CD4-positive, CD25-positive, alpha-beta regulatory T cell (primary cell): Measurements from ENCODE around the gene PDS5A. TPM values are rescaled to one million over a fixed set of nuclear protein-coding genes. Genes with fewer than 3 reads are reported as not detected.
A peak's percentile ranks its signal among the peaks of the same experiment; 100 is the strongest.
"Not testable (repeated sequence)": the region's sequence is repeated elsewhere in the genome, so short reads cannot be mapped to it uniquely, and the experiment has no call there.

Experiments used
- ATAC-seq, 2 donors: fragments of 150-1000 bp; cut with Tn5 transposase; one replicate each; pipeline ENCODE4 v1.10.0; 2021; ENCODE audit warnings: low read depth in 2 of 2, moderate number of reproducible peaks in 2 of 2, moderate library complexity in 1 of 2
- DNase-seq, 3 donors: peaks; one replicate each; pipeline versions ENCODE4 v3.0.0 to v3.0.0-alpha.2; 2012 to 2022; ENCODE audit warnings: mixed read lengths in 1 of 3
- H3K27ac ChIP-seq: one replicate; pipeline ENCODE4 v1.7.0; 2013; ENCODE audit warnings: mild to moderate bottlenecking, low read length; ENCODE audit not compliant: insufficient read depth, poor library complexity, severe bottlenecking
- H3K27me3 ChIP-seq: one replicate; pipeline ENCODE4 v1.7.0; 2013; ENCODE audit warnings: low read length; ENCODE audit not compliant: control insufficient read depth, insufficient read depth
- H3K36me3 ChIP-seq: one replicate; pipeline ENCODE4 v1.7.0; 2013; ENCODE audit warnings: mild to moderate bottlenecking, low read length, moderate library complexity; ENCODE audit not compliant: control insufficient read depth, insufficient read depth
- H3K4me1 ChIP-seq: 2 replicates; pipeline ENCODE4 v1.7.0; 2013; ENCODE audit warnings: mild to moderate bottlenecking, low read length; ENCODE audit not compliant: insufficient read depth, control insufficient read depth, poor library complexity, severe bottlenecking
- H3K4me3 ChIP-seq: one replicate; pipeline ENCODE4 v1.7.0; 2013; ENCODE audit warnings: low read depth, mild to moderate bottlenecking, low read length, moderate library complexity
- H3K9me3 ChIP-seq, 2 experiments: 1 replicate in 1 of 2; 2 replicates in 1 of 2; pipeline ENCODE4 v1.7.0; 2013; ENCODE audit warnings: low read length in 2 of 2, mild to moderate bottlenecking in 1 of 2, moderate library complexity in 1 of 2; ENCODE audit not compliant: control insufficient read depth in 2 of 2
- H3K27ac Mint-ChIP-seq, 3 donors: one replicate each; pipeline ENCODE4 v1.8.0; 2020 to 2022; ENCODE audit warnings: mild to moderate bottlenecking in 3 of 3, mixed read lengths in 3 of 3, moderate library complexity in 2 of 3
- H3K27me3 Mint-ChIP-seq: one replicate; pipeline ENCODE4 v1.8.0; 2022; ENCODE audit warnings: mild to moderate bottlenecking, mixed read lengths
- H3K36me3 Mint-ChIP-seq: one replicate; pipeline ENCODE4 v1.8.0; 2020; ENCODE audit warnings: mixed read lengths
- H3K4me1 Mint-ChIP-seq, 4 donors: one replicate each; pipeline ENCODE4 v1.8.0; 2020 to 2022; ENCODE audit warnings: mixed read lengths in 4 of 4, mild to moderate bottlenecking in 1 of 4
- H3K4me3 Mint-ChIP-seq, 4 donors: one replicate each; pipeline ENCODE4 v1.8.0; 2020 to 2022; ENCODE audit warnings: mild to moderate bottlenecking in 4 of 4, mixed read lengths in 4 of 4, moderate library complexity in 3 of 4
- H3K9me3 Mint-ChIP-seq, 7 donors: one replicate each; pipeline ENCODE4 v1.8.0; 2020 to 2022; ENCODE audit warnings: mixed read lengths in 7 of 7, mild to moderate bottlenecking in 3 of 7, moderate library complexity in 2 of 7
- polyA plus RNA-seq, 4 donors: library from polyadenylated mRNA; unstranded; fragments of 300-500 nt; fragmentation: Illumina TruSeq; gene quantifications; one replicate each; pipeline ENCODE4 v1.2.3, GENCODE V29; 2021
- total RNA-seq: library from RNA; stranded (reverse); gene quantifications from one replicate; pipeline ENCODE4 v1.2.3, GENCODE V29; 2022

The PDS5A gene
- total and polyA plus RNA-seq, 5 donors from 2014 or later = 25.2 to 111 (median 32.5) TPM

GRCh38 chr4:39841894-39842293 is 135.8 kb downstream of the PDS5A start:
- H3K4me3 Mint-ChIP-seq = no peak overlapping the region
- no peak overlapping the region for H3K27ac Mint-ChIP-seq
- Histone ChIP-seq H3K27me3 (no peaks in the 10 kb centered on the region), H3K27ac (no peak overlapping the region), H3K4me1 (no peaks in the 10 kb centered on the region), H3K9me3 (no peaks in the 10 kb centered on the region), H3K36me3 (peaks cover 74% of the 10 kb centered on the region), H3K4me3 (no peak overlapping the region)
- no peaks in the 10 kb centered on the region for H3K9me3 Mint-ChIP-seq
- ATAC-seq (no peak), DNase-seq (no peak)
- H3K27me3 Mint-ChIP-seq = no peaks in the 10 kb centered on the region
- H3K4me1 Mint-ChIP-seq = no peaks in the 10 kb centered on the region
- H3K36me3 Mint-ChIP-seq = peaks cover 35% of the 10 kb centered on the region

GRCh38 chr4:39840516-39840915 is 137.2 kb downstream of the PDS5A start:
- ATAC-seq, H3K9me3 Mint-ChIP-seq, H3K4me1 ChIP-seq, H3K27ac ChIP-seq, H3K4me3 ChIP-seq, H3K27ac Mint-ChIP-seq, H3K9me3 ChIP-seq, H3K4me1 Mint-ChIP-seq, H3K4me3 Mint-ChIP-seq, DNase-seq, H3K27me3 Mint-ChIP-seq, H3K27me3 ChIP-seq: not testable (repeated sequence)
- peaks cover 44% of the 10 kb centered on the region for H3K36me3 Mint-ChIP-seq
- H3K36me3 ChIP-seq = peaks cover 71% of the 10 kb centered on the region

- Histone ChIP-seq H3K9me3 (no peaks in the 10 kb centered on the region), H3K36me3 (peaks cover 72% of the 10 kb centered on the region), H3K27me3 (no peaks in the 10 kb centered on the region), H3K4me1 (no peaks in the 10 kb centered on the region), H3K4me3 (no peak overlapping the region), H3K27ac (no peak overlapping the region)
- peaks cover 0 to 2% (median 0%) of the 10 kb centered on the region in 4 donors for H3K4me1 Mint-ChIP-seq
- no peak for ATAC-seq
- H3K4me3 Mint-ChIP-seq = no peak overlapping the region
- H3K27me3 Mint-ChIP-seq = no peaks in the 10 kb centered on the region
- DNase-seq = no peak
- H3K36me3 Mint-ChIP-seq = peaks cover 47% of the 10 kb centered on the region
- H3K9me3 Mint-ChIP-seq = no peaks in the 10 kb centered on the region
- no peak overlapping the region for H3K27ac Mint-ChIP-seq
Measured at GRCh38 chr4:39840027-39840426, 137.7 kb downstream of the PDS5A start.

GRCh38 chr4:39838431-39838830 is 139.3 kb downstream of the PDS5A start:
- DNase-seq, H3K27me3 Mint-ChIP-seq, ATAC-seq, H3K9me3 ChIP-seq, H3K4me1 Mint-ChIP-seq, H3K27ac Mint-ChIP-seq, H3K27me3 ChIP-seq, H3K4me1 ChIP-seq, H3K9me3 Mint-ChIP-seq, H3K27ac ChIP-seq, H3K4me3 ChIP-seq: not testable (repeated sequence)
- Mint-ChIP-seq H3K4me3 (peak overlapping the region in 1 of 4 donors; percentile 82), H3K36me3 (peaks cover 41% of the 10 kb centered on the region)
- peaks cover 71% of the 10 kb centered on the region for H3K36me3 ChIP-seq

GRCh38 chr4:39834269-39834668 is 143.4 kb downstream of the PDS5A start:
- Histone ChIP-seq H3K4me1 (no peaks in the 10 kb centered on the region), H3K9me3 (no peaks in the 10 kb centered on the region), H3K27me3 (no peaks in the 10 kb centered on the region), H3K36me3 (peaks cover 58% of the 10 kb centered on the region), H3K27ac (no peak overlapping the region), H3K4me3 (no peak overlapping the region)
- no peak for DNase-seq
- Mint-ChIP-seq H3K4me3 (no peak overlapping the region), H3K4me1 (peaks cover 0 to 3% (median 0%) of the 10 kb centered on the region in 4 donors), H3K27ac (peak overlapping the region in 1 of 3 donors; percentile 80), H3K9me3 (no peaks in the 10 kb centered on the region), H3K36me3 (peaks cover 38% of the 10 kb centered on the region), H3K27me3 (no peaks in the 10 kb centered on the region)
- ATAC-seq = no peak

GRCh38 chr4:39825741-39826231 is 151.9 kb downstream of the PDS5A start:
- H3K4me3 Mint-ChIP-seq = no peak overlapping the region
- no peak overlapping the region for H3K27ac ChIP-seq
- H3K9me3 ChIP-seq = no peaks in the 10 kb centered on the region
- no peaks in the 10 kb centered on the region for H3K27me3 ChIP-seq
- no peak overlapping the region for H3K27ac Mint-ChIP-seq
- no peak overlapping the region for H3K4me3 ChIP-seq
- H3K9me3 Mint-ChIP-seq = no peaks in the 10 kb centered on the region
- H3K36me3 ChIP-seq = peaks cover 49% of the 10 kb centered on the region
- no peak for DNase-seq
- ATAC-seq = no peak
- peaks cover 0 to 19% (median 4%) of the 10 kb centered on the region in 4 donors for H3K4me1 Mint-ChIP-seq
- H3K36me3 Mint-ChIP-seq = peaks cover 29% of the 10 kb centered on the region
- no peaks in the 10 kb centered on the region for H3K27me3 Mint-ChIP-seq
- H3K4me1 ChIP-seq = no peaks in the 10 kb centered on the region

- Histone ChIP-seq H3K4me1 (no peaks in the 10 kb centered on the region), H3K9me3 (no peaks in the 10 kb centered on the region), H3K27ac (no peak overlapping the region), H3K27me3 (no peaks in the 10 kb centered on the region), H3K4me3 (no peak overlapping the region), H3K36me3 (peaks cover 44% of the 10 kb centered on the region)
- Mint-ChIP-seq H3K4me3 (no peak overlapping the region), H3K9me3 (no peaks in the 10 kb centered on the region), H3K4me1 (peaks cover 0 to 19% (median 4%) of the 10 kb centered on the region in 4 donors), H3K27ac (no peak overlapping the region), H3K27me3 (no peaks in the 10 kb centered on the region), H3K36me3 (peaks cover 29% of the 10 kb centered on the region)
- DNase-seq (no peak), ATAC-seq (no peak)
Measured at GRCh38 chr4:39825090-39825489, 152.6 kb downstream of the PDS5A start.

- H3K36me3 ChIP-seq = peaks cover 33% of the 10 kb centered on the region
- peaks cover 19% of the 10 kb centered on the region for H3K36me3 Mint-ChIP-seq
Measured at GRCh38 chr4:39823191-39823590, 154.5 kb downstream of the PDS5A start.

More at GRCh38 chr4:39823191-39823590, 154.5 kb downstream of the PDS5A start:
- H3K9me3 ChIP-seq = no peaks in the 10 kb centered on the region
- Mint-ChIP-seq H3K9me3 (no peaks in the 10 kb centered on the region), H3K4me1 (peaks cover 2 to 13% (median 3%) of the 10 kb centered on the region in 4 donors), H3K4me3 (peak overlapping the region in 1 of 4 donors; percentile 21), H3K27ac (no peak overlapping the region), H3K27me3 (no peaks in the 10 kb centered on the region)
- H3K27ac ChIP-seq = no peak overlapping the region
- ATAC-seq = no peak
- H3K4me1 ChIP-seq = no peaks in the 10 kb centered on the region
- H3K4me3 ChIP-seq = no peak overlapping the region
- no peak for DNase-seq
- H3K27me3 ChIP-seq = no peaks in the 10 kb centered on the region
